Measurements from ENCODE around the gene LTBP2.

DNA sequence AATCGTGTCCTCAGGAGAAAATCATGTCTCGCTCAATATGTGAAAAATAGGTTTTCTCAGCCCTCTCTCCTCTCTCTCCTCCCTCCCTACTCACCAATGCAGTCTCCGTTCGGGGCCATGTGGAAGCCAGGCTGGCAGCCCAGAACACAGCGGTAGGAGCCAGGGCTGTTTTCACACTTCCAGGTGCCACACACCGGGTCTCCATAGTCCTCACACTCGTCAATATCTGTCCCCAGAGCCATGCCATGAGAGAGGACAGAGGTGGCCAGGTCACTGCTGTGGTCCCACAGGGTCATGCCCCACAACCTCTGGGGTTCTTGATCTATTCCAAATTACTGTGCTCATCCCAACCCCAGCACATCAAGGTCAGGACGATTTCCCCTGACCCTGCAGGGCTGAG lies 105.0 kb downstream of the LTBP2 start:
- TF ChIP-seq POLR2A (IDR thresholded peaks at IDR 0.05; ENCODE audit: low read length) (no peak), GATA1 (IDR thresholded peaks at IDR 0.05; ENCODE audit: low read depth, low read length) (no peak)
